Ishikawa (cell line): ENCODE data around the gene OPHN1.

Source experiments
- CEBPB ChIP-seq: IDR thresholded peaks from 2 replicates; pipeline ENCODE4 v1.6.1; 2012
- CREB1 ChIP-seq: IDR thresholded peaks from 2 replicates; pipeline ENCODE4 v1.6.1; 2012; ENCODE audit warnings: low read depth
- EGR1 ChIP-seq: IDR thresholded peaks from 2 replicates; pipeline ENCODE4 v1.6.1; 2012
- EP300 ChIP-seq: IDR thresholded peaks from 2 replicates; pipeline ENCODE4 v1.6.1; 2012; ENCODE audit warnings: borderline replicate concordance
- FOXM1 ChIP-seq: IDR thresholded peaks from 2 replicates; pipeline ENCODE4 v1.6.1; 2012; ENCODE audit warnings: low read depth, borderline replicate concordance
- MAX ChIP-seq: IDR thresholded peaks from 2 replicates; pipeline ENCODE4 v1.6.1; 2012
- NFIC ChIP-seq: IDR thresholded peaks from 2 replicates; pipeline ENCODE4 v1.6.1; 2012
- RAD21 ChIP-seq: IDR thresholded peaks from 2 replicates; pipeline ENCODE4 v1.6.1; 2012; ENCODE audit warnings: low read depth
- REST ChIP-seq: IDR thresholded peaks from 2 replicates; pipeline ENCODE4 v1.6.1; 2012; ENCODE audit warnings: low read depth, mild to moderate bottlenecking
- TAF1 ChIP-seq: IDR thresholded peaks from 2 replicates; pipeline ENCODE4 v1.6.1; 2012; ENCODE audit warnings: low read depth, mild to moderate bottlenecking
- TCF12 ChIP-seq: IDR thresholded peaks from 2 replicates; pipeline ENCODE4 v1.6.1; 2012; ENCODE audit warnings: low read depth
- TEAD4 ChIP-seq: IDR thresholded peaks from 2 replicates; pipeline ENCODE4 v1.6.1; 2012
- USF1 ChIP-seq: IDR thresholded peaks from 2 replicates; pipeline ENCODE4 v1.6.1; 2012
- YY1 ChIP-seq: IDR thresholded peaks from 2 replicates; pipeline ENCODE4 v1.6.1; 2012; ENCODE audit warnings: low read depth

GRCh38 chrX:68072041-68072440, 361.3 kb downstream of the OPHN1 start:
- TF ChIP-seq YY1 (no peak), CEBPB (no peak), TAF1 (no peak), USF1 (no peak), CREB1 (no peak), RAD21 (no peak), EGR1 (no peak), EP300 (no peak), NFIC (no peak), FOXM1 (no peak), REST (no peak), TEAD4 (no peak), TCF12 (no peak), MAX (no peak)
